K562 (cell line): Measurements from ENCODE around the gene TAF1B. TPM values are rescaled to one million over a fixed set of nuclear protein-coding genes. Genes with fewer than 3 reads are reported as not detected.

ENCODE experiments used
- ATAC-seq: fragments of 200-7000 bp; cut with Tn5 transposase; 3 replicates; pipeline ENCODE4 v1.9.1; 2020; ENCODE audit warnings: moderate library complexity
- BruUV-seq: library from RNA; stranded (reverse); fragments of 400-500 nt; replicated peaks from 2 replicates; lab custom pipeline; 2021; lab: Mats Ljungman, UMichigan
- CTCF ChIA-PET: fragments of 300-600 bp; formaldehyde crosslinking; extraction: SDS; loops from one replicate; lab custom pipeline; 2021; ENCODE audit warnings: low intra/inter-chr PET ratio; lab: Yijun Ruan, JAX
- POLR2A ChIA-PET: fragments of 300-600, 350-650 bp; sonication (Branson Sonifier 250); formaldehyde crosslinking; extraction: SDS; loops from one replicate; lab custom pipeline; 2021; ENCODE audit warnings: antibody characterized with exemption, inconsistent platforms; lab: Yijun Ruan, JAX
- DNase-seq, 4 experiments: peaks; one replicate each; pipeline versions ENCODE4 v3.0.0 to v3.0.0-alpha.2; 2011 to 2018; ENCODE audit warnings: low spot score in 3 of 4, mixed read lengths in 3 of 4; ENCODE audit errors: extremely low read depth in 1 of 4
- FAIRE-seq: peaks from 2 replicates; lab custom pipeline; 2011; peaks lifted over from hg19 to GRCh38; lab: Jason Lieb, UNC
- H2AFZ ChIP-seq: 2 replicates; pipeline ENCODE4 v1.6.0; 2011; ENCODE audit warnings: low read depth, low read length, control low read depth, inconsistent platforms
- H3K27ac ChIP-seq: fragments of 200-600 bp; 3 replicates; pipeline ENCODE4 v1.8.0; 2011; ENCODE audit warnings: low read depth, mild to moderate bottlenecking, control low read depth, inconsistent platforms, low read length, moderate library complexity, mixed read lengths; ENCODE audit errors: extremely low read depth
- H3K27me3 ChIP-seq, 2 experiments: fragments of 300-600 bp in 1 of 2; 2 replicates in 1 of 2; 3 replicates in 1 of 2; pipeline versions ENCODE4 v1.6.0 to v1.8.0; 2011; ENCODE audit warnings: inconsistent platforms in 2 of 2, low read length in 2 of 2, mild to moderate bottlenecking in 1 of 2, mixed read lengths in 1 of 2, moderate library complexity in 1 of 2; ENCODE audit not compliant: control insufficient read depth in 2 of 2, insufficient read depth in 2 of 2
- H3K36me3 ChIP-seq: fragments of 300-600 bp; 3 replicates; pipeline ENCODE4 v1.8.0; 2011; ENCODE audit warnings: mild to moderate bottlenecking, low read length, inconsistent platforms; ENCODE audit not compliant: control insufficient read depth, insufficient read depth
- H3K4me1 ChIP-seq, 2 experiments: fragments of 200-600 bp in 1 of 2; replicated peaks in 1 of 2; 2 replicates in 1 of 2; 3 replicates in 1 of 2; pipeline versions ENCODE4 v1.5.1 to v1.8.0; 2011; ENCODE audit warnings: inconsistent platforms in 2 of 2, low read length in 2 of 2, mild to moderate bottlenecking in 1 of 2, mixed read lengths in 1 of 2, moderate library complexity in 1 of 2; ENCODE audit not compliant: control insufficient read depth in 2 of 2, insufficient read depth in 2 of 2
- H3K4me2 ChIP-seq: 2 replicates; pipeline ENCODE4 v1.6.1; 2011; ENCODE audit warnings: low read length, control low read depth, inconsistent platforms, mixed read lengths; ENCODE audit not compliant: insufficient read depth
- H3K4me3 ChIP-seq: fragments of 200-600 bp; sonication (generic), shearing (Covaris generic); 2 replicates; pipeline ENCODE4 v1.5.1; 2016; ENCODE audit warnings: control low read depth, inconsistent platforms
- H3K79me2 ChIP-seq: fragments of 200-600 bp; 3 replicates; pipeline ENCODE4 v1.8.0; 2011; ENCODE audit warnings: low read length, inconsistent platforms; ENCODE audit not compliant: control insufficient read depth, insufficient read depth
- H3K9ac ChIP-seq, 2 experiments: 2 replicates each; pipeline versions ENCODE4 v1.6.0 to v1.6.1; 2011; ENCODE audit warnings: low read depth in 2 of 2, low read length in 2 of 2, control low read depth in 1 of 2, inconsistent platforms in 1 of 2, mild to moderate bottlenecking in 1 of 2, mixed read lengths in 1 of 2; ENCODE audit not compliant: insufficient read depth in 1 of 2
- H3K9me1 ChIP-seq: one replicate; pipeline ENCODE4 v1.6.0; 2011; ENCODE audit warnings: inconsistent platforms, mild to moderate bottlenecking, low read length, moderate library complexity; ENCODE audit not compliant: control insufficient read depth, insufficient read depth
- H3K9me3 ChIP-seq: replicated peaks from 2 replicates; pipeline ENCODE4 v1.5.1; 2011; ENCODE audit warnings: low read depth, low read length, inconsistent platforms; ENCODE audit not compliant: control insufficient read depth, insufficient read depth
- H4K20me1 ChIP-seq: replicated peaks from 2 replicates; pipeline ENCODE4 v1.6.1; 2011; ENCODE audit warnings: low read length, inconsistent platforms, mixed read lengths; ENCODE audit not compliant: control insufficient read depth, insufficient read depth
- ADNP ChIP-seq: fragments of 200-800 bp; sonication (Bioruptor generic); IDR thresholded peaks from 2 replicates; pipeline ENCODE4 v1.6.1; 2016; ENCODE audit warnings: missing genetic modification characterization, missing compliant biosample characterization
- ATF3 ChIP-seq, 2 experiments: fragments of 450-650 bp in 1 of 2; sonication (generic) in 1 of 2; formaldehyde crosslinking in 1 of 2; IDR thresholded peaks in 1 of 2; conservative IDR thresholded peaks in 1 of 2; 2 replicates each; pipeline versions ENCODE4 v1.6.1 to v1.8.1; 2016 to 2023; ENCODE audit warnings: mild to moderate bottlenecking in 2 of 2, moderate library complexity in 2 of 2, inconsistent platforms in 1 of 2, missing genetic modification reagents in 1 of 2
- ATF7 ChIP-seq: fragments of 450-650 bp; IDR thresholded peaks from 2 replicates; pipeline ENCODE4 v1.7.1; 2014; ENCODE audit warnings: mild to moderate bottlenecking, moderate library complexity
- BCOR ChIP-seq: fragments of 450-650 bp; IDR thresholded peaks from 2 replicates; pipeline ENCODE4 v1.6.1; 2016
- CEBPB ChIP-seq: fragments of 450-650 bp; IDR thresholded peaks from 2 replicates; pipeline ENCODE4 v1.6.1; 2016; ENCODE audit warnings: missing genetic modification characterization, missing compliant biosample characterization
- CEBPG ChIP-seq, 3 experiments: fragments of 200-800 bp in 1 of 3; sonication (Bioruptor generic) in 1 of 3; sonication (generic) in 1 of 3; formaldehyde crosslinking in 1 of 3; IDR thresholded peaks in 2 of 3; conservative IDR thresholded peaks in 1 of 3; 2 replicates each; pipeline versions ENCODE4 v1.6.1 to v1.8.0; 2016 to 2022; ENCODE audit warnings: missing compliant biosample characterization in 2 of 3, missing genetic modification characterization in 2 of 3, mild to moderate bottlenecking in 1 of 3, missing genetic modification reagents in 1 of 3
- EGR1 ChIP-seq: fragments of 450-650 bp; conservative IDR thresholded peaks from 2 replicates; pipeline ENCODE4 v1.6.1; 2017; ENCODE audit warnings: mild to moderate bottlenecking
- EHMT2 ChIP-seq: fragments of 450-650 bp; IDR thresholded peaks from 2 replicates; pipeline ENCODE4 v1.6.1; 2018; ENCODE audit warnings: antibody characterized with exemption
- FOSL1 ChIP-seq: fragments of 200-800 bp; sonication (Bioruptor generic); conservative IDR thresholded peaks from 2 replicates; pipeline ENCODE4 v1.6.1; 2016; ENCODE audit warnings: missing genetic modification characterization, missing compliant biosample characterization
- HNRNPUL1 ChIP-seq: fragments of 200-400 bp; formaldehyde crosslinking; IDR thresholded peaks from 2 replicates; pipeline ENCODE4 v1.6.1; 2017; ENCODE audit warnings: low read length
- JUND ChIP-seq, 2 experiments: IDR thresholded peaks; 2 replicates in 1 of 2; 3 replicates in 1 of 2; pipeline ENCODE4 v1.6.1; 2011; ENCODE audit warnings: borderline replicate concordance in 2 of 2, low read depth in 2 of 2, low read length in 2 of 2, improper control_type of control experiment in 1 of 2, missing biosample characterization in 1 of 2, missing genetic modification characterization in 1 of 2, missing genetic modification reagents in 1 of 2
- MCM2 ChIP-seq: fragments of 450-650 bp; IDR thresholded peaks from 2 replicates; pipeline ENCODE4 v1.6.1; 2017; ENCODE audit warnings: low read depth, mild to moderate bottlenecking
- MTA1 ChIP-seq: fragments of 450-650 bp; IDR thresholded peaks from 2 replicates; pipeline ENCODE4 v1.6.1; 2017; ENCODE audit warnings: borderline replicate concordance
- NFRKB ChIP-seq: fragments of 450-650 bp; IDR thresholded peaks from 2 replicates; pipeline ENCODE4 v1.6.1; 2016; ENCODE audit warnings: low read depth
- PHF8 ChIP-seq: fragments of 200-600 bp; sonication (generic); IDR thresholded peaks from 2 replicates; pipeline ENCODE4 v1.6.1; 2012; ENCODE audit warnings: mixed run types, mild to moderate bottlenecking, inconsistent platforms, low read length, moderate library complexity, borderline replicate concordance
- SLC30A9 ChIP-seq: fragments of 250-450 bp; sonication (Bioruptor Pico); IDR thresholded peaks from 2 replicates; pipeline ENCODE4 v1.8.0; 2022; ENCODE audit warnings: mild to moderate bottlenecking, moderate library complexity
- SRSF3 ChIP-seq: fragments of 200-400 bp; formaldehyde crosslinking; IDR thresholded peaks from 2 replicates; pipeline ENCODE4 v1.6.1; 2016; ENCODE audit warnings: mild to moderate bottlenecking, low read length, moderate library complexity; ENCODE audit not compliant: insufficient read depth
- TEAD2 ChIP-seq: fragments of 450-650 bp; IDR thresholded peaks from 2 replicates; pipeline ENCODE4 v1.6.1; 2016; ENCODE audit warnings: missing genetic modification characterization, control low read depth, missing compliant biosample characterization
- ZEB2 ChIP-seq: fragments of 450-650 bp; IDR thresholded peaks from 2 replicates; pipeline ENCODE4 v1.6.1; 2016
- ZNF174 ChIP-seq: fragments of 250-450 bp; sonication (Bioruptor Pico); IDR thresholded peaks from 2 replicates; pipeline ENCODE4 v1.4.0; 2020; ENCODE audit warnings: mild to moderate bottlenecking
- ZNF384 ChIP-seq: IDR thresholded peaks from 2 replicates; pipeline ENCODE4 v1.6.1; 2012; ENCODE audit warnings: low read depth, low read length, improper control_type of control experiment
- WGBS: fragments of 100-300 bp; shearing (Covaris generic); methylation state at CpG from one replicate; pipeline ENCODE4 v1.1.6; 2016; ENCODE audit warnings: low coverage, mixed read lengths; ENCODE audit not compliant: insufficient coverage; ENCODE audit errors: missing lambda C conversion rate; 5-methylcytosine and 5-hydroxymethylcytosine counted together
- in situ Hi-C: fragments of 300-500 bp; cut with MboI; formaldehyde crosslinking; loops from 4 replicates; pipeline ENCODE4 v1.15.0; 2018; ENCODE audit warnings: inconsistent platforms, mixed read lengths
- intact Hi-C: fragments of 100-400 bp; cut with micrococcal nuclease; formaldehyde crosslinking; loops from 2 replicates; pipeline ENCODE4 v1.14.2; 2022
- polyA plus RNA-seq, 8 experiments: library from polyadenylated mRNA; depleted of rRNA in 4 of 8; stranded (reverse) in 5 of 8; unstranded in 3 of 8; fragments of >200 nt; fragmentation: Nextera tagmentation in 2 of 8; fragmentation: Illumina TruSeq in 1 of 8; extraction: Ambion mirVana in 2 of 8; extraction: Trizol in 1 of 8; gene quantifications; 2 replicates each; pipeline versions ENCODE4 v1.2.1 to v1.2.3, GENCODE V29; 2011 to 2014; ENCODE audit warnings: inconsistent platforms in 1 of 8, missing spikeins in 1 of 8
- total RNA-seq, 7 experiments: library from RNA; depleted of rRNA in 6 of 7; stranded (reverse); fragments of >200 nt in 6 of 7; fragmentation: Illumina TruSeq in 2 of 7; extraction: Trizol in 2 of 7; gene quantifications; 2 replicates each; pipeline versions ENCODE4 v1.2.1 to v1.2.3, GENCODE V29; 2011 to 2021; ENCODE audit warnings: low replicate concordance in 1 of 7

TAF1B gene
- total and polyA plus RNA-seq, 9 of the 15 experiments (the other 6 are each of a cell fraction or from before 2014, with no cell fraction given), result 8.8 to 25.1 (median 17.3) TPM

- TF ChIP-seq PHF8 (no peak), NFRKB (no peak), ZEB2 (no peak), TEAD2 (tag) (no peak)
Observed at GRCh38 chr2:9982891-9983290, 139.6 kb downstream of the TAF1B start (continued).

GRCh38 chr2:9983401-9984216 lies 140.3 kb downstream of the TAF1B start:
- Histone ChIP-seq H3K9ac (no peak overlapping the region), H3K4me3 (no peak overlapping the region), H3K9me3 (no peaks in the 10 kb centered on the region), H3K27me3 (no peaks in the 10 kb centered on the region), H3K4me2 (peak overlapping the region; percentile 28), H3K36me3 (no peaks in the 10 kb centered on the region), H4K20me1 (no peaks in the 10 kb centered on the region), H3K27ac (no peak overlapping the region), H2AFZ (peak overlapping the region; percentile 63), H3K9me1 (no peaks in the 10 kb centered on the region), H3K79me2 (no peaks in the 10 kb centered on the region), H3K4me1 (peaks cover 7 to 8% of the 10 kb centered on the region in 2 experiments; a peak in 3 of 5 replicates)
- in situ Hi-C loops (no loop called here), intact Hi-C loops (loop anchor here (1.0 to 2.0 kb wide), 2 partner anchors 65 to 73 kb away; no protein-coding TSS in a partner anchor)
- WGBS, result 32% methylated on average over 15 of the region's 15 CpGs
- no TSS peak for BruUV-seq
- FAIRE-seq (no peak), ATAC-seq (peak; percentile 43), DNase-seq (no peak)
- ChIA-PET POLR2A (interaction anchor here (0.6 to 1.9 kb wide), 12 partner anchors 9 to 175 kb away, joined by 3 to 10 read pairs (median 4); partner anchors contain the start of gene KLF11), CTCF (interaction anchor here (0.6 kb wide), 1 partner anchor 65 kb away, joined by 3 read pairs; no protein-coding TSS in a partner anchor)
- peak; percentile 57 for TF ChIP-seq FOSL1 (tag)
- no peak for TF ChIP-seq MCM2
- peak; percentile 52 for TF ChIP-seq ZNF384
- TF ChIP-seq EHMT2, result no peak
- TF ChIP-seq ATF7, result 0 out of 2 replicates have a peak, but pooled peaks have one; percentile 15
- TF ChIP-seq ZNF174 (CRISPR knock-in tag), result no peak
- no peak for TF ChIP-seq SLC30A9
- TF ChIP-seq ATF3 (IDR thresholded peaks at IDR 0.05), result peak; percentile 67
- TF ChIP-seq ATF3 (CRISPR knock-in tag; conservative IDR thresholded peaks at IDR 0.05), result no peak
- TF ChIP-seq JUND (IDR thresholded peaks at IDR 0.05; ENCODE audit: borderline replicate concordance, low read depth, low read length), result 0 out of 2 replicates have a peak, but pooled peaks have one; percentile 13
- no peak for TF ChIP-seq JUND (tag; IDR thresholded peaks at IDR 0.05; ENCODE audit: borderline replicate concordance, low read depth, low read length)
- TF ChIP-seq ADNP, result peak; percentile 86
- TF ChIP-seq SRSF3, result no peak
- TF ChIP-seq CEBPG (CRISPR knock-in tag; IDR thresholded peaks at IDR 0.05), result peak; percentile 53; the same call in 1 of the 2 replicates
- peak; percentile 9 to 28; a peak in 2 of 4 replicates for TF ChIP-seq CEBPG (tag; conservative IDR thresholded peaks at IDR 0.05 in 1 of 2, IDR thresholded peaks at IDR 0.05 in 1 of 2)
- no peak for TF ChIP-seq MTA1
- peak; percentile 41; the same call in 1 of the 2 replicates for TF ChIP-seq BCOR
- no peak for TF ChIP-seq HNRNPUL1
- TF ChIP-seq CEBPB (tag), result peak; percentile 83
- TF ChIP-seq EGR1, result peak; percentile 79
